Naive thymus-derived CD8-positive, alpha-beta T cell (primary cell): ENCODE data around the gene MBD6. TPM values are rescaled to one million over a fixed set of nuclear protein-coding genes. Genes with fewer than 3 reads are reported as not detected.
A peak's percentile ranks its signal among the peaks of the same experiment; 100 is the strongest.
"Not testable (repeated sequence)": the region's sequence is repeated elsewhere in the genome, so short reads cannot be mapped to it uniquely, and the experiment has no call there.

ENCODE experiments used
- ATAC-seq, 2 donors: fragments of 150-1000 bp; cut with Tn5 transposase in 1 of 2; sonication (Bioruptor Pico), chemical (Tn5 transposase) in 1 of 2; 1 replicate in 1 of 2; 2 replicates in 1 of 2; pipeline ENCODE4 v1.10.0; 2021; ENCODE audit warnings: mild to moderate bottlenecking in 2 of 2, moderate library complexity in 2 of 2
- POLR2A ChIA-PET: fragments of 350-600 bp; sonication (Branson Sonifier 250); formaldehyde crosslinking; loops from one replicate; lab custom pipeline; 2021; ENCODE audit warnings: antibody characterized with exemption; lab: Charles Lee
- DNase-seq, 10 donors: peaks; one replicate each; pipeline versions ENCODE4 v3.0.0 to v3.0.0-alpha.2; 2020 to 2022
- H3K27ac Mint-ChIP-seq, 10 donors: one replicate each; pipeline ENCODE4 v1.8.0; 2020 to 2022; ENCODE audit warnings: mild to moderate bottlenecking in 10 of 10, mixed read lengths in 10 of 10, moderate library complexity in 4 of 10, inconsistent platforms in 1 of 10
- H3K27me3 Mint-ChIP-seq, 5 donors: one replicate each; pipeline ENCODE4 v1.8.0; 2021 to 2022; ENCODE audit warnings: mixed read lengths in 5 of 5
- H3K36me3 Mint-ChIP-seq, 3 donors: one replicate each; pipeline ENCODE4 v1.8.0; 2020 to 2022; ENCODE audit warnings: mixed read lengths in 3 of 3, mild to moderate bottlenecking in 2 of 3, inconsistent platforms in 1 of 3
- H3K4me1 Mint-ChIP-seq, 4 donors: one replicate each; pipeline ENCODE4 v1.8.0; 2021 to 2022; ENCODE audit warnings: mixed read lengths in 4 of 4
- H3K4me3 Mint-ChIP-seq, 10 donors: one replicate each; pipeline ENCODE4 v1.8.0; 2020 to 2022; ENCODE audit warnings: mild to moderate bottlenecking in 10 of 10, mixed read lengths in 10 of 10, moderate library complexity in 6 of 10, inconsistent platforms in 1 of 10
- H3K9me3 Mint-ChIP-seq, 9 donors: one replicate each; pipeline ENCODE4 v1.8.0; 2020 to 2022; ENCODE audit warnings: mixed read lengths in 9 of 9, mild to moderate bottlenecking in 3 of 9, inconsistent platforms in 1 of 9, moderate library complexity in 1 of 9
- polyA plus RNA-seq, 3 donors: library from polyadenylated mRNA; unstranded; fragments of 300-500 nt; fragmentation: Illumina TruSeq; gene quantifications; one replicate each; pipeline ENCODE4 v1.2.3, GENCODE V29; 2021
- total RNA-seq, 8 experiments: library from RNA in 2 of 8; stranded (reverse) in 2 of 8; gene quantifications; one replicate each; pipeline ENCODE4 v1.2.3 and lab custom pipeline; 2021 to 2026

The MBD6 gene
- total and polyA plus RNA-seq, 5 experiments from 2014 or later = 0.38 to 104 (median 2.5) TPM

GRCh38 chr12:57489157-57489641 is 33.4 kb upstream of the MBD6 start:
- H3K4me3 Mint-ChIP-seq = peak overlapping the region; percentile 92 to 99 (median 96)
- DNase-seq = no peak
- ATAC-seq = no peak
- POLR2A ChIA-PET = interaction anchor here (0.6 to 6.4 kb wide), 6 partner anchors 9 to 31 kb away, joined by 3 to 65 read pairs (median 4); partner anchors contain the start of genes ARHGAP9 and DDIT3
- no peaks in the 10 kb centered on the region for H3K9me3 Mint-ChIP-seq
- peaks cover 11 to 51% (median 19%) of the 10 kb centered on the region in 3 donors for H3K36me3 Mint-ChIP-seq
- peaks cover 13 to 41% (median 33%) of the 10 kb centered on the region in 4 donors for H3K4me1 Mint-ChIP-seq
- no peaks in the 10 kb centered on the region for H3K27me3 Mint-ChIP-seq
- peak overlapping the region; percentile 88 to 98 (median 97) for H3K27ac Mint-ChIP-seq

GRCh38 chr12:57490126-57490525 is 32.5 kb upstream of the MBD6 start:
- H3K27me3 Mint-ChIP-seq = no peaks in the 10 kb centered on the region
- no peaks in the 10 kb centered on the region for H3K9me3 Mint-ChIP-seq
- DNase-seq (no peak), ATAC-seq (no peak)
- POLR2A ChIA-PET = interaction anchor here (0.6 to 6.4 kb wide), 4 partner anchors 10 to 218 kb away, joined by 3 to 65 read pairs (median 18); partner anchors contain the start of gene ARHGAP9
- peaks cover 11 to 55% (median 19%) of the 10 kb centered on the region in 3 donors for H3K36me3 Mint-ChIP-seq
- H3K4me3 Mint-ChIP-seq = peak overlapping the region in 1 of 10 donors; percentile 38
- peak overlapping the region in 4 of 10 donors; percentile 13 to 98 (median 78) for H3K27ac Mint-ChIP-seq
- H3K4me1 Mint-ChIP-seq = peaks cover 13 to 41% (median 33%) of the 10 kb centered on the region in 4 donors

- DNase-seq (peak in 2 of 10 donors; percentile 23 to 42), ATAC-seq (peak in 1 of 2 donors; percentile 13)
- Mint-ChIP-seq H3K27ac (peak overlapping the region in 9 of 10 donors; percentile 32 to 90 (median 71)), H3K4me1 (peaks cover 13 to 41% (median 33%) of the 10 kb centered on the region in 4 donors), H3K4me3 (peak overlapping the region in 3 of 10 donors; percentile 2 to 34 (median 20)), H3K36me3 (peaks cover 11 to 65% (median 19%) of the 10 kb centered on the region in 3 donors), H3K9me3 (no peaks in the 10 kb centered on the region), H3K27me3 (no peaks in the 10 kb centered on the region)
- POLR2A ChIA-PET = interaction anchor here (0.6 to 5.3 kb wide), 2 partner anchors 12 to 29 kb away, joined by 3 to 32 read pairs; partner anchors contain the start of genes ARHGAP9 and DDIT3
Observed at GRCh38 chr12:57491393-57492280, 31.0 kb upstream of the MBD6 start.

GRCh38 chr12:57495051-57495701 is 27.4 kb upstream of the MBD6 start:
- peaks cover 11 to 82% (median 25%) of the 10 kb centered on the region in 3 donors for H3K36me3 Mint-ChIP-seq
- peaks cover 3 to 23% (median 19%) of the 10 kb centered on the region in 4 donors for H3K4me1 Mint-ChIP-seq
- ATAC-seq, H3K27me3 Mint-ChIP-seq, H3K4me3 Mint-ChIP-seq, POLR2A ChIA-PET, H3K27ac Mint-ChIP-seq, DNase-seq, H3K9me3 Mint-ChIP-seq: not testable (repeated sequence)

- Mint-ChIP-seq H3K36me3 (peaks cover 11 to 82% (median 16%) of the 10 kb centered on the region in 3 donors), H3K9me3 (peaks cover 0 to 1% (median 0%) of the 10 kb centered on the region in 9 donors), H3K27me3 (no peaks in the 10 kb centered on the region), H3K27ac (peak overlapping the region in 7 of 10 donors; percentile 32 to 84 (median 57)), H3K4me3 (no peak overlapping the region), H3K4me1 (peaks cover 0 to 20% (median 16%) of the 10 kb centered on the region in 4 donors)
- ATAC-seq = no peak
- no peak for DNase-seq
- POLR2A ChIA-PET = interaction anchor here (0.7 to 1.1 kb wide), 2 partner anchors 16 to 43 kb away, joined by 3 read pairs; no protein-coding TSS in a partner anchor
Observed at GRCh38 chr12:57496822-57497221, 25.8 kb upstream of the MBD6 start.

- peak overlapping the region in 8 of 10 donors; percentile 33 to 92 (median 68) for H3K27ac Mint-ChIP-seq
- no peak for ATAC-seq
- peaks cover 0 to 20% (median 17%) of the 10 kb centered on the region in 4 donors for H3K4me1 Mint-ChIP-seq
- H3K4me3 Mint-ChIP-seq = no peak overlapping the region
- H3K27me3 Mint-ChIP-seq = no peaks in the 10 kb centered on the region
- H3K36me3 Mint-ChIP-seq = peaks cover 11 to 82% (median 16%) of the 10 kb centered on the region in 3 donors
- H3K9me3 Mint-ChIP-seq = peaks cover 0 to 1% (median 0%) of the 10 kb centered on the region in 9 donors
- POLR2A ChIA-PET = interaction anchor here (0.5 to 1.1 kb wide), 3 partner anchors 16 to 232 kb away, joined by 3 read pairs; no protein-coding TSS in a partner anchor
- no peak for DNase-seq
Observed at GRCh38 chr12:57497223-57498131, 25.1 kb upstream of the MBD6 start.

GRCh38 chr12:57498132-57498502 is 24.5 kb upstream of the MBD6 start:
- DNase-seq (no peak), ATAC-seq (no peak)
- Mint-ChIP-seq H3K27ac (peak overlapping the region in 3 of 10 donors; percentile 62 to 92 (median 80)), H3K36me3 (peaks cover 6 to 82% (median 13%) of the 10 kb centered on the region in 3 donors), H3K27me3 (no peaks in the 10 kb centered on the region), H3K4me1 (peaks cover 0 to 20% (median 12%) of the 10 kb centered on the region in 4 donors), H3K4me3 (no peak overlapping the region), H3K9me3 (peaks cover 0 to 1% (median 0%) of the 10 kb centered on the region in 9 donors)
- POLR2A ChIA-PET = interaction anchor here (1.1 to 2.3 kb wide), 2 partner anchors 9 to 22 kb away, joined by 4 to 9 read pairs; partner anchors contain the start of gene DDIT3

- Mint-ChIP-seq H3K27ac (peak overlapping the region in 1 of 10 donors; percentile 71), H3K4me3 (no peak overlapping the region), H3K27me3 (no peaks in the 10 kb centered on the region), H3K36me3 (peaks cover 6 to 86% (median 14%) of the 10 kb centered on the region in 3 donors), H3K4me1 (peaks cover 0 to 20% (median 12%) of the 10 kb centered on the region in 4 donors), H3K9me3 (peaks cover 0 to 1% (median 0%) of the 10 kb centered on the region in 9 donors)
- DNase-seq (no peak), ATAC-seq (no peak)
- POLR2A ChIA-PET = interaction anchor here (0.7 to 2.3 kb wide), 3 partner anchors 10 to 135 kb away, joined by 4 to 10 read pairs (median 9); partner anchors contain the start of gene DDIT3
Observed at GRCh38 chr12:57498571-57498970, 24.1 kb upstream of the MBD6 start.

GRCh38 chr12:57500213-57500612 is 22.4 kb upstream of the MBD6 start:
- Mint-ChIP-seq H3K27me3 (no peaks in the 10 kb centered on the region), H3K36me3 (peaks cover 6 to 94% (median 19%) of the 10 kb centered on the region in 3 donors), H3K4me3 (peak overlapping the region in 1 of 10 donors; percentile 22), H3K9me3 (peaks cover 0 to 1% (median 0%) of the 10 kb centered on the region in 9 donors), H3K27ac (peak overlapping the region in 3 of 10 donors; percentile 3 to 66 (median 34)), H3K4me1 (peaks cover 0 to 20% (median 12%) of the 10 kb centered on the region in 4 donors)
- ATAC-seq (no peak), DNase-seq (no peak)
- POLR2A ChIA-PET = interaction anchor here (1.1 to 2.3 kb wide), 2 partner anchors 12 to 20 kb away, joined by 4 to 9 read pairs; partner anchors contain the start of genes DDIT3 and MARS1

- Mint-ChIP-seq H3K27ac (peak overlapping the region in 4 of 10 donors; percentile 37 to 89 (median 56)), H3K4me1 (peaks cover 0 to 13% (median 5%) of the 10 kb centered on the region in 4 donors), H3K36me3 (peaks cover 6 to 85% (median 22%) of the 10 kb centered on the region in 3 donors)
- POLR2A ChIA-PET = interaction anchor here (0.6 to 1.7 kb wide), 8 partner anchors 12 to 1398 kb away, joined by 3 to 7 read pairs (median 4); partner anchors contain the start of genes DDIT3 and PA2G4
- not testable (repeated sequence) for H3K27me3 Mint-ChIP-seq, ATAC-seq, DNase-seq, H3K9me3 Mint-ChIP-seq, H3K4me3 Mint-ChIP-seq
Observed at GRCh38 chr12:57502311-57502969, 20.2 kb upstream of the MBD6 start.
